Measurements from ENCODE around the gene ANO6. TPM values are rescaled to one million over a fixed set of nuclear protein-coding genes. Genes with fewer than 3 reads are reported as not detected.
A peak's percentile ranks its signal among the peaks of the same experiment; 100 is the strongest.
"Not testable (repeated sequence)": the region's sequence is repeated elsewhere in the genome, so short reads cannot be mapped to it uniquely, and the experiment has no call there.

The ANO6 gene
- total RNA-seq, 1 donor from 2014 or later, result 57.6 TPM

DNA sequence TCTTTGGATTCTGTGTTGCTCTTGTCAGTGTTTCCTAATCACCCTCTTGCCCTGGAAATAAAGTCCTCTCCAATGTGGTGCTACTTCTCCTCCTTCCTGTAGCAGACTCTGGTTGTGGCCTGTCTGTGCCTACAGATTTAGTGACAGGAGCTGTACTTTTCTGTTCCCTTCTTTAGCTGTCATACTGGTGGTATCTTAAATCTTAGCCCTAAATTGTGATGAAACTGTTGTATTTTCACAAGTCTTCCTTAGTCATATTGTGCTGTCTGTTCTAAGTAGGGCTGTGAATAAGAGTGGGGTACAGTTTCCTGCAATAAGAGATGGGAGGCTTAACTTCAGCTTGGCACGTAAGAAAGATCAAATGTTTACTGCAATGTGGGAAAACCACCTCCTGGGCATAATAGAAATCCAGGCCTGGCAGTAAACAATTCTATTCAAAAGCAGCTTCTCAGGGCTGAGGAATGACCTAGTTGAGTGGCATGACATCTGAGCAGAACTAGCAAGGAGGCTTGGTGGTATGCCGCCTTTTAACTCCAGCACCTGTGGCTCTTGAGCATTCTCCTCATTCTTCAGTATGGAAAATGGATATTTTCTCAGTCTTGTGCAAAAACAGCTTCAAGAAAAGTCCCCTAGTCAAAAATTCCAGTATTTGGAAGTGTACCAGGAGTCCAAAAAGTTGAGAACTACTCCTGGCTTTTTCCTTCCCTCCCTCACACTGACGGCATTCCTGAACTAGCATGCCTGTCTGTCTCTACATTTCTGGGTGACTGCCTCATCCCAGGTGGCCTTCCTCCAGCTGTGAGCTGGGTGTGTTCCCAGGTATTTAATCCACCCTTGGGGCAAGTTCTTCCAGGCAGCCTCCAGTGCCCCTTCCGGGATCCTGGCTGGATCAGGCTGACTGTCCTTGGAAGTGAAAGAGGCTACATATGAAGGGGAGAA lies 19.5 kb downstream of the ANO6 start:
- TF ChIP-seq, protein P1, sequence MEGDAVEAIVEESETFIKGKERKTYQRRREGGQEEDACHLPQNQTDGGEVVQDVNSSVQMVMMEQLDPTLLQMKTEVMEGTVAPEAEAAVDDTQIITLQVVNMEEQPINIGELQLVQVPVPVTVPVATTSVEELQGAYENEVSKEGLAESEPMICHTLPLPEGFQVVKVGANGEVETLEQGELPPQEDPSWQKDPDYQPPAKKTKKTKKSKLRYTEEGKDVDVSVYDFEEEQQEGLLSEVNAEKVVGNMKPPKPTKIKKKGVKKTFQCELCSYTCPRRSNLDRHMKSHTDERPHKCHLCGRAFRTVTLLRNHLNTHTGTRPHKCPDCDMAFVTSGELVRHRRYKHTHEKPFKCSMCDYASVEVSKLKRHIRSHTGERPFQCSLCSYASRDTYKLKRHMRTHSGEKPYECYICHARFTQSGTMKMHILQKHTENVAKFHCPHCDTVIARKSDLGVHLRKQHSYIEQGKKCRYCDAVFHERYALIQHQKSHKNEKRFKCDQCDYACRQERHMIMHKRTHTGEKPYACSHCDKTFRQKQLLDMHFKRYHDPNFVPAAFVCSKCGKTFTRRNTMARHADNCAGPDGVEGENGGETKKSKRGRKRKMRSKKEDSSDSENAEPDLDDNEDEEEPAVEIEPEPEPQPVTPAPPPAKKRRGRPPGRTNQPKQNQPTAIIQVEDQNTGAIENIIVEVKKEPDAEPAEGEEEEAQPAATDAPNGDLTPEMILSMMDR (conservative IDR thresholded peaks at IDR 0.05; ENCODE audit: low read depth, low read length), result no peak
- no peak overlapping the region for H3K4me3 ChIP-seq (ENCODE audit: low read depth, low read length)
- peak; percentile 75 for DNase-seq (ENCODE audit: low read depth)

DNA sequence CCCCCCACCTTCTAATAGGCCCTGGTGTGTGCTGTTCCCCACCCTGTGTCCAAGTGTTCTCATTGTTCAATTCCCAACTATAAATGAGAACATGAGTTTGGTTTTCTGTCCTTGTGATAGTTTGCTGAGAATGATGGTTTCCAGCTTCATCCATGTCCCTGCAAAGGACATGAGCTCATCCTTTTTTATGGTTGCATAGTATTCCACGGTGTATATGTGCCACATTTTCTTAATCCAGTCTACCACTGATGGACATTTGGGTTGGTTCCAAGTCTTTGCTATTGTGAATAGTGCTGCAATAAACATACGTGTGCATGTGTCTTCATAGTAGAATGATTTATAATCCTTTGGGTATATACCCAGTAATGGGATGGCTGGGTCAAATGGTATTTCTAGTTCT lies 20.5 kb downstream of the ANO6 start:
- not testable (repeated sequence) for DNase-seq (ENCODE audit: low read depth)

DNA sequence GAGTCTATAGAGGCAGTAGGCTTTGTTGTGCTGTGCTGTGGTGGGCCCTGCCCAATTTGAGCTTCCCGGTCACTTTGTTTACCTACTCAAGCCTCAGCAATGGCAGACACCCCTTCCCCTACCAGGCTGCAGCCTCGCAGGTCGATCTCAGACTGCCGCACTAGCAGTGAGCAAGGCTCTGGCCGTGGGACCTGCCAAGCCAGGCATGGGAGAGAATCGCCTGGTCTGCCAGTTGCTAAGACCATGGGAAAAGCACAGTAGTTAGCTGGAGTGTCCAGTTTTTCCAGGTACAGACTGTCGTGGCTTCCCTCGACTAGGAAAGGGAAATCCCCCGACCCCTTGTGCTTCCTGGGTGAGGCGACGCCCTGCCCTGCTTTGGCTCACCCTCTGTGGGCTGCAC lies 26.3 kb downstream of the ANO6 start:
- TF ChIP-seq, protein P1 (conservative IDR thresholded peaks at IDR 0.05; ENCODE audit: low read depth, low read length), result no peak
- DNase-seq (ENCODE audit: low read depth), result no peak
- no peak overlapping the region for H3K4me3 ChIP-seq (ENCODE audit: low read depth, low read length)

More for the DNA sequence above, 20.5 kb downstream of the ANO6 start:
- H3K4me3 ChIP-seq (ENCODE audit: low read depth, low read length), result not testable (repeated sequence)

DNA sequence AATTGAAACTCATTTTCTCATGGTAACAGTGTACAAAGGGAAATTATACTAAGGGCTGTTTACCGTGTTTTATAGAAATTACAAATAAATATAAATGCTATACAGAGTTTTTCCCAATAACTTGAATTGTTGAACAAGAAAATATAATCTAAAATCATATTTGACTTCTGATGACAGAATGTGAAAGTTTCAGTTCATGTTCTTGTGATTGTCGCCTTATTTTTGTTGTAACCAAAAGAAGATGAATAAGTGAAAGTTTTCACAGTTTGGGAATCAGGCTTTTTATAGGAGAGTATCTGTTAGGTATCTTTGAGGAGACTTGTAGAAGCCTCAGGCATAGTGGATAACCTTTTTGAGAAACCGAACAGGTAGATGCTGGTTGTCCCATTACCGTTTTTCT lies 28.1 kb downstream of the ANO6 start:
- no peak for DNase-seq (ENCODE audit: low read depth)
- TF ChIP-seq, protein P1 (conservative IDR thresholded peaks at IDR 0.05; ENCODE audit: low read depth, low read length), result no peak
- H3K4me3 ChIP-seq (ENCODE audit: low read depth, low read length), result no peak overlapping the region

DNA sequence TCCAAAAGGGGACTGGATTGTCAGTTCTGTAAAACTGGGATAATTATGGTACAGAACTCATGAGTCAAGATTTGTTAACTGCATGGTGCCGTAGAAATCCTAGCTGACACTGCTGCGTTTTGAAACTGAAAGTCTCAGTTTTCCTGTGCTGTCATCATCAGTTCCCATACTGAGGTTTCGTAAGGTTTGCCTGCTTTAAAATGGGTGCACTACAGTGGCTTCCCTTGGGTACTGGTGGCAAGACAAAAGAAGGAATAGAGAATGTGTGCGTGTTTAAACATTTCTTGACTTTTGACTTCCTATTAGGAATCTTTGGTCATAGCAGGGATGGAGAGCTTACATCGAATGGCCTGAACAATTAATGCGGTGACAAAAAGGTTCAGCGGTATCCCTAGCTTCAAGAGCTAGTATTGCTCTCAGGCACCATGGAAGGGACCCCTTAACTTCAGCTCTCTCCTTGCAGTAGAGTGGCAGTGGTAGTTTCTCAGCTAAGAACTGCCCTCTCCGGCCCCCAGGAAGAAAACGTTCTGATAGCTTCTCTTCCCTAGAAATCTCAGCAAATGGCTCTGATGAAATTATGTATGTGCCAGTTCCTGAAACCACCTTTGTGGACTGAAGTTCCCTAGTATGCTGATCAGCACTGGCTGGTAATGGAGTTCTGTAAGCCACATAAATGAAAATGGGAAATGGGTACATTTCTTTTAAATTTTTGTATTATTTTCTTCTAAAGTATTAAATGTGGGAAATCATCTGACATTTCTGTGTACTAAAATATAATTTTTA lies 28.9 kb downstream of the ANO6 start:
- TF ChIP-seq, protein P1 (conservative IDR thresholded peaks at IDR 0.05; ENCODE audit: low read depth, low read length), result no peak
- no peak overlapping the region for H3K4me3 ChIP-seq (ENCODE audit: low read depth, low read length)
- no peak for DNase-seq (ENCODE audit: low read depth)

DNA sequence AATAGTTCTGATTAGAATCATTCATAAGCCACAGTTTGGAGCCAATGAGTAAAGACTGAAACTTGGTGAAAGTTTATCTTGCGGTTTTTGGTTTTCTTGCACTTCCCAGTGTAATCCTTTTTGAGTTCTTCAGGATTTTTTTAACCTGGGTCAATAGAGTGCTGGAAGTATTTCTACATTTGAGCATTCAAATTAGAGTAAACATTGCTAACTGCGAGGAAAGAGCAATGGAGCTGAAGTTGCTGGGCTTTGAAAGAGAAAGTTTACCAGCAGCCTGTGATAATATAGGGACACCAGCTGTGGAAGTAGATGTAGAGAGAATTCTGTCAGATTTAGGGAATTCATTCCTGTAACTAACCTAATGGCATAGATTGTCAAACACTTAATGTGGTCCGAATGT lies 30.3 kb downstream of the ANO6 start:
- TF ChIP-seq, protein P1 (conservative IDR thresholded peaks at IDR 0.05; ENCODE audit: low read depth, low read length), result no peak
- no peak for DNase-seq (ENCODE audit: low read depth)
- no peak overlapping the region for H3K4me3 ChIP-seq (ENCODE audit: low read depth, low read length)

DNA sequence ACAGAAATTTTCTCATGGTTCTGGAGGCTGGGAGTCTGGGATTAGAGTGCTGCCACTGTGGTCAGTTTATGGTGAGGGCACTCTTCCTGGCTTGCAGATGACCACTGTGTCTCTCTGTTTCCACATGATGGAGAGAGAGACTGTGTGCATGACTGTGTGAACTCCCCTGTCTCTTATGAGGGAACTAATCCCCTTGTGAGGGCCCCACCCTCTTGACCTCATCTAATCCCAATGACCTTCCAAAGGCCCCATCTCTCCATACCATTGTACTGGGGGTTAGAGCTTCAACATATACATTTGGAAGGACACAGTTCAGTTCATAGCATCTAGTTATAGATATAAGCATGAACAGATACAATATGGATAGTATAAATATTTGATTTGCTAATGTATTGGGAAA lies 31.7 kb downstream of the ANO6 start:
- TF ChIP-seq, protein P1 (conservative IDR thresholded peaks at IDR 0.05; ENCODE audit: low read depth, low read length), result no peak
- no peak for DNase-seq (ENCODE audit: low read depth)

More for the DNA sequence above, 31.7 kb downstream of the ANO6 start:
- H3K4me3 ChIP-seq (ENCODE audit: low read depth, low read length), result no peak overlapping the region
